HL-60/S4 treated with phorbol 12-myristate 13-acetate at 8.2 ng/mL for 4 days and 3 days (cell line): ENCODE data around the gene CENPF.
"Not testable (repeated sequence)": the region's sequence is repeated elsewhere in the genome, so short reads cannot be mapped to it uniquely, and the experiment has no call there.

ENCODE experiments used
- in situ Hi-C: fragments of 300-500 bp; cut with MboI; formaldehyde crosslinking; loops from 2 replicates; pipeline ENCODE4 v1.15.0; 2022; ENCODE audit warnings: low sequenced_read_pairs

The CENPF gene

GRCh38 chr1:214602764-214603657, at the start of gene CENPF:
Gene CENPF, plus strand, starts transcription at chr1:214603195. Its CDS starts 10,560 bp downstream, at chr1:214613755.
- in situ Hi-C loops: no loop called here

DNA sequence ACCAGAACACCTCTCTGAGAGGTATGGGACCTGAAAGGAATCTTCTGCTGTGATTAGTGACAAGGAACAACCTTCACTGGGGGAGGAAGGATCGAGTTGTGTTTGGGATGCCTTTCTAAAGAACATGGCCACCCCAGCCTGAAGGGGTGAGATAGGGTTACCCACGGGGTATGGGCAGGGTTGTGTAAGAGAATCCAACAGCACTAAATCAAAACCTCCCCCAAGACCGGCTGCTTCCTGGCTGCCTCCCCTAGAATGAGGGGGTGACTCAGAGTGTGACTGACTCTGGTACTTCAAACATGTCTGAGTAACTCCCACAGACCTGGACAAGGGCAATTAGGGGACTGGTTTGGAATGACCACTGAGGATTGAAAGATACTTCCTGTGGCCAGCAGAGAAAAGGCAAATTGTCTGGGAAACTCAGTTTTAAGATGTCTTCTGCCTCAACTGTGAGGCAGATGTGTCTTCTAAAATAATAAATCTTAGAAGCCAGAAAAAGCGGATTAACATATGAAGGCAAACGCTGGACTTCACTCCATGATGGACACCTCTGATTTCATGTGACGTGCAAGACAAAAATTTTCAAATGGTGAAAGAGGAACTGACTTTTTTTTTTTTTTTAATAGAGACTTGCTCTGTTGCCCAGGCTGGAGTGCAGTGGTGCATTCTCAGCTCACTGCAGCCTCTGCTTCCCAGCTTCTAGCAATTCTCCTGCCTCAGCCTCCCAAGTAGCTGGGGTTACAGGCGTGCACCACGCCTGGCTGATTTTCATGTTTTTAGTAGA, 44.9 kb upstream of the CENPF start:
- in situ Hi-C loops: no loop called here

GRCh38 chr1:214563881-214564280, 39.1 kb upstream of the CENPF start:
- in situ Hi-C loops: no loop called here

DNA sequence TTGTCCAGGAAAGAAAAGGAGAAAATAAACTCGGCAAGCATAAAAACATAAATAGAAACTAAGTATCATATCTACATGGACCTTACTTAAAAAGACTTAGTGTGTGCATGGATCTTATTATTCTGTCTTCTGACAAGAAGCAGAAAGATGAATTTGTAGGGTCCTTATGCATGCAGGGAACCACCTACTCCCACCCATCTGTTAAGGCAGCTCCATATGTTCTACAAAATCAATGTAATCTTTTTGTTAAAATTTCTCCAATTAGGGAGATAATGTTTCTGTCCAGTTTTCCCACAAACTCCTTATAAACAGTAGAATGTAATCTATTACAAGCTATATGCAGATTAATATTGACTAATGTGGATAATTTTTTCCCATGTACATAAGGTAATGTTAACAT, 37.7 kb upstream of the CENPF start:
- in situ Hi-C loops: no loop called here

DNA sequence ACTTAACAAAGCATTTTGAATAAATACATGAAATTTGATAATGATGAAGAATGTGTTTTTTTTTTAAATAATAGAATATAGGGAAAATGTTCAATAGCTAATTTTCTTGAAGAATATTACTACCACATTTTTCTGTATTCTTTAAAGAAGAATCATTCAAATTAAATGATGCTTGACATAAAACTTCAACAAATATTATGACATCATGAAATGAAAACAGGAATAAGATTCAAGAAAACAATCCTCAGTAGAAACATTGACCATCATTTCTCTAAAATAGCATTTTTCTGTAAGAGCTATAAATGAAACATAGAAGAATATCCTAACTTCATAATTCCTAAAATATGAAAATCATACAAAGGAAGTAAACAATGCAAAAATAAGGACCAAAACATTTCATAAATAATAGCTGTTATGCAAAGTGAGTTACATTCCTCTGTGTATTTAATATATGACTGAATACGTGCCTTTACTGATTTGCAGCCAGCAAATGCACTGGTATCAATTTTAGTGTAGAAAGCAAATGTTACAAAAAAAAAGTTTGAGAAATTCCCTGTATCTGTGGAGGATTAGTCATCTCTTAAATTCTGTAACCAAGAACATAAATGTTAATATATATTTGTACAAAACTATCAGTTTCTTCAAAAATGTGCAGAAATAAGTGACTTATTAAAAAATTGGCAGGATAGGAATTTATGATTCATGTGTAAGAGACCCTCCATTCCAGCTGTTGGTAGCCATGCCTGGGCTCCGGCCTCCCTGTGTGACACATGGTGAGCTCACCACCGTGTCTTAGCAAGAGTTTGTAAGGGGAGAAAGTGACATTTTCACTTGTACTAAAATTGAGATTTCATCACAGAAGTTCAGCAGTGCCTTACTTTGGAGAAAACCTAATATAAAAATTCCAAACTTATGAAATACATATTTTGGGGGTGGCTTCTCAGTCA, 36.6 kb upstream of the CENPF start:
- in situ Hi-C loops: no loop called here

- in situ Hi-C loops: no loop called here
These were observed 35.5 kb upstream of the CENPF start for GRCh38 chr1:214567481-214567980.

DNA sequence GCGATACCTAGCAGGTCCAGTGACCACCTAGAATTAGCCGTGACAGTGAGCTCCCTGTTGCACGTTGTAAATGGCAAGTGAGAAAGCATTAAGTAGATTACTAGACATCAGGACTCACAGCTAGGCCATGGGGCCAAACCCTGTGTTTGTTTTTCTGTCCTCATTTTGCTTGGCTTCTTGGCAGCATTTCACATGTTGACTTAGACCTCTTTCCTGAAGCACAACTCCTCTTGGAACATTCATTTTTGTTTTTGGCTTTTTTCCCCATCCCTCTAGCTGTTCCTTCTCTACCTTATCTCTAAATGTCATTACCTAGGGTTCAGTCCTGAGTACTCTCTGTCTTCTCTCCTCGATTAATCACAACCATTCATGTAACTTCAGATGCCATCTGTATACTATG, 34.7 kb upstream of the CENPF start:
- in situ Hi-C loops: no loop called here

GRCh38 chr1:214569357-214570004, 33.5 kb upstream of the CENPF start:
- in situ Hi-C loops: no loop called here

DNA sequence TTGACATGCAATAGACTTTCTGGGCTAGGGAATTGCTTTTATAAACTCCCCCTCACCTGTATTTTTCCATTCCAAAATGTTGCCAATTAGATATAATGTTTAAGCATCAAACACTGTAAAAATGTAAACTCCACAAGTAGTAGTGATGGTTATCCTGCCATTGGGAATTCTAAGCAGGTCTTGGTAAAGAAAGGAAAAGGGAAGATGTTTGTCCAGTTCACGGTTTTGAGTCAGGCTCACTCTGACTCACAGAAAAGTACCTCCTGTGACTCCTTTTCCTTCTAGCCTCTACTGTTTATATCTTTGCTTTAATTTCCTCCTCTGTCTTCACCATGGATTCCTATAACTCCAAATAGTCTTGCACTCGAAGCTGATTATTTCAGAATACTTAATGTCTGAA, 32.6 kb upstream of the CENPF start:
- in situ Hi-C loops: no loop called here

DNA sequence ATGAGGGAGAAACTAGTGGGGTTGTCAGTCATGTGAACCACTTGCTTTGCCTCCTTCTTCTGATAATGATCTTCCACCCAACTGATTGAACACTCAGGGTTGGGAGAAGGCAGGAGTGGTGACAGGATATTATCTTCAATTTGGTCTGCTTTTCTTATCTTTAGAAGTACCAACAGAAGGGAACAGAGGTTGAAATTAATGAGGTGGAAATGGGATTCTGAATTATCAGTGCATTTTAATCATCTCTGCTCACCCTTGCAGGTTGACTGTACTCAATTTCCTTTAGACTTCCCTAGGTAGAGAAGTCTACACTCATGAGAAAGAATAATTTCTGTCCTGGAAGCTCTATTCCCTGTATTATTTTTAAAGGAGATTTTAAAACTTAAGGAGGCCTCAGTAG, 31.7 kb upstream of the CENPF start:
- in situ Hi-C loops: no loop called here

- in situ Hi-C loops: no loop called here
These were observed 29.3 kb upstream of the CENPF start for GRCh38 chr1:214573386-214574318.

GRCh38 chr1:214574598-214575411, 28.2 kb upstream of the CENPF start:
- in situ Hi-C loops: no loop called here

GRCh38 chr1:214576120-214576519, 26.9 kb upstream of the CENPF start:
- in situ Hi-C loops: not testable (repeated sequence)

DNA sequence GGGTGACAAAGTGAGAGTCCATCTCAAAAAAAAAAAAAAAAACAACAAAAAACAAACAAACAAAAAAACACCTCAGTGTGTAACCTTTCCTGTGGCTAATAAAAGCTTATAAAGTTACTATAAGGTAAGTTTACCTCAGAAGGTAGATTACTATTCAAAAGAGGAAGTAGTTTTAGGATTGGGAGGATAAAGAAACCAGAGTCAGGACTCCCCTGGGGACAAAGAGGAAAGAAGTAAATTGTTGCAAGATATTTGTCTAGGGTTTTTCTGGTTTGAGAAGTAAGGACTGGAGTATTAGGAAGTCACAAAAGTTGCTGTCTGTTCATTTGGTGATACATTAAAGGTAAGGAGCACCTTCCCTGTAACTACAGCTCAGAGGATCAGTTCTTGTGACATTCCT, 23.8 kb upstream of the CENPF start:
- in situ Hi-C loops: no loop called here

GRCh38 chr1:214581785-214582184, 21.2 kb upstream of the CENPF start:
- in situ Hi-C loops: loop anchor here (10.0 kb wide), 1 partner anchor 247 kb away; no protein-coding TSS in a partner anchor

- in situ Hi-C loops: loop anchor here (10.0 kb wide), 1 partner anchor 248 kb away; no protein-coding TSS in a partner anchor
These were observed 20.6 kb upstream of the CENPF start for GRCh38 chr1:214582289-214582891.

- in situ Hi-C loops: loop anchor here (10.0 kb wide), 1 partner anchor 248 kb away; no protein-coding TSS in a partner anchor
These were observed 19.9 kb upstream of the CENPF start for GRCh38 chr1:214583113-214583512.
